GM21529 (cell line): Measurements from ENCODE around the gene MCUB.
"Not testable (repeated sequence)": the region's sequence is repeated elsewhere in the genome, so short reads cannot be mapped to it uniquely, and the experiment has no call there.

Source experiments
- ATAC-seq: cut with Tn5 transposase; IDR thresholded peaks from one replicate; pipeline ENCODE4 v1.9.1; 2021; ENCODE audit not compliant: unreplicated experiment

MCUB gene

GRCh38 chr4:109578846-109579245, 18.8 kb downstream of the MCUB start:
- no peak for ATAC-seq

- not testable (repeated sequence) for ATAC-seq
Measured at GRCh38 chr4:109579997-109580396, 20.0 kb downstream of the MCUB start.

- ATAC-seq = peak; percentile 94
Measured at GRCh38 chr4:109588176-109588575, 28.1 kb downstream of the MCUB start.

- ATAC-seq = no peak
Measured at GRCh38 chr4:109589119-109589518, 29.1 kb downstream of the MCUB start.

GRCh38 chr4:109589605-109590004, 29.6 kb downstream of the MCUB start:
- ATAC-seq = no peak

- no peak for ATAC-seq
Measured at GRCh38 chr4:109590905-109591304, 30.9 kb downstream of the MCUB start.

GRCh38 chr4:109592367-109592766, 32.3 kb downstream of the MCUB start:
- peak; percentile 39 for ATAC-seq

GRCh38 chr4:109595123-109595522, 35.1 kb downstream of the MCUB start:
- not testable (repeated sequence) for ATAC-seq

GRCh38 chr4:109596420-109597085, 36.5 kb downstream of the MCUB start:
- not testable (repeated sequence) for ATAC-seq

- ATAC-seq = no peak
Measured at GRCh38 chr4:109599046-109599652, 39.1 kb downstream of the MCUB start.

GRCh38 chr4:109600431-109600830, 40.4 kb downstream of the MCUB start:
- no peak for ATAC-seq

GRCh38 chr4:109601336-109601735, 41.3 kb downstream of the MCUB start:
- ATAC-seq = no peak

GRCh38 chr4:109607976-109608375, 47.9 kb downstream of the MCUB start:
- no peak for ATAC-seq

- ATAC-seq = no peak
Measured at GRCh38 chr4:109608879-109609278, 48.8 kb downstream of the MCUB start.

- no peak for ATAC-seq
Measured at GRCh38 chr4:109609431-109609830, 49.4 kb downstream of the MCUB start.

GRCh38 chr4:109610489-109610888, 50.4 kb downstream of the MCUB start:
- ATAC-seq = no peak

- ATAC-seq = no peak
Measured at GRCh38 chr4:109611045-109611646, 51.1 kb downstream of the MCUB start.

GRCh38 chr4:109614015-109614414, 54.0 kb downstream of the MCUB start:
- ATAC-seq = no peak

GRCh38 chr4:109614466-109614865, 54.4 kb downstream of the MCUB start:
- ATAC-seq = no peak

GRCh38 chr4:109615742-109616141, 55.7 kb downstream of the MCUB start:
- ATAC-seq = no peak

GRCh38 chr4:109616243-109616642, 56.2 kb downstream of the MCUB start:
- no peak for ATAC-seq

- ATAC-seq = no peak
Measured at GRCh38 chr4:109622626-109623025, 62.6 kb downstream of the MCUB start.
